Muscle layer of duodenum (tissue), 2 donors: ENCODE data around the gene CALHM1.

Experiments used
- H3K27ac ChIP-seq: one replicate; pipeline ENCODE4 v1.7.0; 2013; ENCODE audit warnings: mild to moderate bottlenecking, low read length
- H3K27me3 ChIP-seq: one replicate; pipeline ENCODE4 v1.7.0; 2013; ENCODE audit warnings: low read depth, mild to moderate bottlenecking, control low read depth, low read length
- H3K36me3 ChIP-seq, 2 donors: one replicate each; pipeline ENCODE4 v1.7.0; 2013; ENCODE audit warnings: low read length in 2 of 2, control low read depth in 1 of 2, mild to moderate bottlenecking in 1 of 2; ENCODE audit not compliant: insufficient read depth in 2 of 2, control insufficient read depth in 1 of 2
- H3K4me1 ChIP-seq, 2 donors: one replicate each; pipeline ENCODE4 v1.7.0; 2013; ENCODE audit warnings: low read length in 2 of 2, mild to moderate bottlenecking in 2 of 2, control low read depth in 1 of 2, moderate library complexity in 1 of 2; ENCODE audit not compliant: insufficient read depth in 2 of 2, control insufficient read depth in 1 of 2
- H3K4me3 ChIP-seq, 2 donors: one replicate each; pipeline ENCODE4 v1.7.0; 2013; ENCODE audit warnings: low read length in 2 of 2, low read depth in 1 of 2, mild to moderate bottlenecking in 1 of 2
- H3K9me3 ChIP-seq, 2 donors: one replicate each; pipeline ENCODE4 v1.7.0; 2013; ENCODE audit warnings: low read length in 2 of 2, control low read depth in 1 of 2, mild to moderate bottlenecking in 1 of 2; ENCODE audit not compliant: control insufficient read depth in 1 of 2
- donor health status: healthy.

CALHM1 gene

DNA sequence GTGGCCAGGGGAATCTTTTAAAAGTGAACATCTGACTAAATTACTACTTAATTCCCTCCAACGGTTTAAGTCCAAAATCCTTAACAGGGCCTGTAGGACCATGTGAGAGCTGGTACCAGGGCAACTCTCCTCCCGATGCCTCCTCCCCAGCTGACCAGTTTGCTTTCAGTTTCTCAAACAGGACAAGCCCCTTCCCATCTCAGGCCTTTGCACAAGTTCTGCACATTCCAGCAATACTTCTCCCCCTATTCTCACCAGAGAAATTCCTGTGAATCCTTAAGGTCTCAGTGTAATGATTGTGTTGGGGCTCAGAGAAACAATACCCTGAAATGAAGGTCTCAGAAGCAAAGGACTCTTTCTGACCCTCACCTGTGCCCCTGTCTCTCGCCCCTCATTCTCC lies 8.0 kb upstream of the CALHM1 start:
- H3K9me3 ChIP-seq: no peaks in the 10 kb centered on the region
- no peaks in the 10 kb centered on the region for H3K27me3 ChIP-seq
- no peaks in the 10 kb centered on the region for H3K4me1 ChIP-seq
- H3K36me3 ChIP-seq: no peaks in the 10 kb centered on the region
- H3K4me3 ChIP-seq: no peak overlapping the region
- H3K27ac ChIP-seq: no peak overlapping the region

DNA sequence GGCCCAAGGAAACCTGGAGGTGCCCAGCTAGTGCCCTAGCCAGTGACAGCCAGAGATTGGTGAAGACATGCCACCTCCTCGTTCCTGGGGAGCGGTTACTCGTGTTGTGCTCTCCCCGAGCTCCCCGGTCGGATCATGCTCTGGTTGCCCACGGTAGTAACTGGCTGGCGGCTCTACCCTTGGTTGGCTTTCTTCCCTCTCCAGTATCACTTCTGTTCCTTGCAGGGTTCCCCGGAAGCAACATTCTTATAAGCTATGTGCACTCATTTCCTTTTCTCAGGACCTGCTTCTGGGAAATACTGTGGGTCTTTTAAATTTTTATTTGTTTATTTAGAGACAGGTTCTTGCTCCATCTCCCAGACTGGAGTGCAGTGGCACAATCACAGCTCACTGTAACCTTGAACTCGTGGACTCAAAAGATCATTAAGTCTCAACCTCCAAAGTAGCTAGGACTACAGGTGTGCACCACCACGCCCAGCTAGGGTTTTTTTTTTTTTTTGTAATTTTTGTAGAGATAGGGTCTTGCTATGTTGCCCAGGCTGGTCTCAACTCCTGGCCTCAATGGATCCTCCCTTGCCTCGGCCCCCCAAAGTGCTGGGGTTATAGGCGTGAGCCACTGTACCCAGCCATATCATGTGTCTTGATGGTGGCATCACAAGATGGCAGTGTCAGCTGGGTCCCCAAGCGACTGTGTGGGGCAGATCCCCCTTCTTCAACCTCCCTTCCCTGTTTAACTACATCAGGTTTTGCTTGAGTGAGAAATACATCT lies 6.9 kb upstream of the CALHM1 start:
- H3K4me3 ChIP-seq: no peak overlapping the region
- H3K27ac ChIP-seq: no peak overlapping the region
- H3K4me1 ChIP-seq: no peaks in the 10 kb centered on the region
- H3K9me3 ChIP-seq: no peaks in the 10 kb centered on the region
- H3K36me3 ChIP-seq: no peaks in the 10 kb centered on the region
- no peaks in the 10 kb centered on the region for H3K27me3 ChIP-seq

GRCh38 chr10:103463499-103463898 lies 4.8 kb upstream of the CALHM1 start:
- no peaks in the 10 kb centered on the region for H3K4me1 ChIP-seq

GRCh38 chr10:103459615-103460014 lies 915 bp upstream of the CALHM1 start:
- Histone ChIP-seq H3K4me3 (no peak overlapping the region), H3K27ac (no peak overlapping the region), H3K36me3 (no peaks in the 10 kb centered on the region), H3K9me3 (no peaks in the 10 kb centered on the region), H3K27me3 (no peaks in the 10 kb centered on the region), H3K4me1 (no peaks in the 10 kb centered on the region)

More at GRCh38 chr10:103463499-103463898, 4.8 kb upstream of the CALHM1 start:
- Histone ChIP-seq H3K27ac (no peak overlapping the region), H3K9me3 (no peaks in the 10 kb centered on the region), H3K4me3 (no peak overlapping the region), H3K27me3 (no peaks in the 10 kb centered on the region), H3K36me3 (no peaks in the 10 kb centered on the region)

GRCh38 chr10:103457896-103458583 lies 660 bp downstream of the CALHM1 start:
- no peaks in the 10 kb centered on the region for H3K4me1 ChIP-seq
- no peaks in the 10 kb centered on the region for H3K27me3 ChIP-seq
- no peaks in the 10 kb centered on the region for H3K36me3 ChIP-seq
- H3K27ac ChIP-seq: no peak overlapping the region
- H3K4me3 ChIP-seq: no peak overlapping the region
- H3K9me3 ChIP-seq: no peaks in the 10 kb centered on the region

- H3K27ac ChIP-seq: no peak overlapping the region
- no peaks in the 10 kb centered on the region for H3K27me3 ChIP-seq
Observed at GRCh38 chr10:103457176-103457712, 1.5 kb downstream of the CALHM1 start.

GRCh38 chr10:103456074-103456660 lies 2.5 kb downstream of the CALHM1 start:
- Histone ChIP-seq H3K4me3 (no peak overlapping the region), H3K27me3 (no peaks in the 10 kb centered on the region), H3K9me3 (no peaks in the 10 kb centered on the region), H3K4me1 (no peaks in the 10 kb centered on the region), H3K36me3 (no peaks in the 10 kb centered on the region), H3K27ac (no peak overlapping the region)

More at GRCh38 chr10:103457176-103457712, 1.5 kb downstream of the CALHM1 start:
- no peaks in the 10 kb centered on the region for H3K9me3 ChIP-seq
- H3K4me3 ChIP-seq: no peak overlapping the region
- no peaks in the 10 kb centered on the region for H3K4me1 ChIP-seq
- H3K36me3 ChIP-seq: no peaks in the 10 kb centered on the region

DNA sequence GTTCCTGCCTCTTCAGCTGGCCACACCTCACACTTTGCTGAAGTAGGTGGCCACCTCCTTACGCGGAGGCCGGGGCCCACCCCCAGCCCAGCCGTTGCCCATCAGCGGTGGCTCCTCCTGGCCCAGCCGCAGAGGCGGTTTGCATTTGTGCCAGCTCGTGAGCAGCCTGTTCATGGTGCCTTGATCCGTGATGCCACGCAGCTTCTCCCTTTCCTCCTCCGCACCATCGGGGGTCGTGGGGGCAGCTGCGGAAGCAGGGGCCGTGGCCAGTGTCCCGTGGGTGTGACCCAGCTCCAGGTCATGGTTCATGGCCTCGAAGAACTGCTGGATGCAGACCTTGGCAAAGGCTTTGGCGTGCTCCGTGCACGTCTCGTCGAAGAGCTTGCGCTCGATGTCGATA lies 3.5 kb downstream of the CALHM1 start:
- peaks cover 2 to 6% of the 10 kb centered on the region in 2 donors for H3K4me1 ChIP-seq
- H3K9me3 ChIP-seq: no peaks in the 10 kb centered on the region
- no peaks in the 10 kb centered on the region for H3K27me3 ChIP-seq
- H3K27ac ChIP-seq: no peak overlapping the region
- H3K4me3 ChIP-seq: no peak overlapping the region
- H3K36me3 ChIP-seq: no peaks in the 10 kb centered on the region

GRCh38 chr10:103454026-103454425 lies 4.7 kb downstream of the CALHM1 start:
- Histone ChIP-seq H3K9me3 (no peaks in the 10 kb centered on the region), H3K4me1 (peaks cover 12 to 15% of the 10 kb centered on the region in 2 donors), H3K36me3 (peaks cover 0 to 8% of the 10 kb centered on the region in 2 donors), H3K27ac (no peak overlapping the region), H3K4me3 (no peak overlapping the region), H3K27me3 (no peaks in the 10 kb centered on the region)

DNA sequence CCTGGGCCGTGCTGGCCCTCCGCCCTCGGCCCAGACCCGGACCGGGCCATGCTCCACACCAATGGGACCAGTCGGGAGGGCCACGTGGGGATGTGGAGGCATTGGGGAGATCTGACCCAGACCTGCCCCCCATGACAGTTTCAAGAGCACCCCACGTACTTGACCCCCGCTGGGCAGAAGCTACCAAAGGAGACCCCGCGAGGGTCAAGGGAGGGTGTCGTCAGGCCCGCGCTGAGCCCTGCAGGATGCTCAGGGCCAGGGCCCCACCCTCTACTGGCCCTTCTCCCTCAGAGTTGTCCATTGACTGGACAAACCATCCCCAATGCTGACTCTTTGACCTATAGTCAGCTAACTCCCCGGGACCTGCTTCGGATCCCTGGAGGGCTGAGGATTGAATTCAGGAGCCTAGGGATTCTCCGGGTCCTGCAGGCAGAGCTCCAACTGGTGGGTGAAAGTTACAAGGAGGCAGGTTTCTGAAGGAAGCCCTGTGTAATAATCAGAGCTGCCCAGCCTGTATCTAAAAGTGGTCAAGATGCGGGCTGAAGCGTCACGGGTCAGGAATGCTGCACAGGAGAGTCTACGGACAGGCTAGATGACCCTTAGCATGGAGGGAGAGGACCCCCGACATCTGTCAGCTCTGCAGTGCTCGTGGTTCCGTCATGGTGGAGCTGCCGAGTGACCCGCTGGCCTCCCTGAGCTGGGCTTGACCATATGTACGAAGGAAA lies 6.0 kb downstream of the CALHM1 start:
- Histone ChIP-seq H3K9me3 (no peaks in the 10 kb centered on the region), H3K27ac (no peak overlapping the region), H3K4me1 (peaks cover 12 to 20% of the 10 kb centered on the region in 2 donors)

More for the DNA sequence above, 6.0 kb downstream of the CALHM1 start:
- H3K36me3 ChIP-seq: peaks cover 3 to 11% of the 10 kb centered on the region in 2 donors
- H3K4me3 ChIP-seq: peak overlapping the region; percentile 77 to 87
- H3K27me3 ChIP-seq: no peaks in the 10 kb centered on the region
